ENCODE data around the gene OMP. TPM values are rescaled to one million over a fixed set of nuclear protein-coding genes. Genes with fewer than 3 reads are reported as not detected.

The OMP gene
- polyA plus RNA-seq, 3 donors = 0.25 TPM; not detected in 2

- DNase-seq (ENCODE audit: low read depth in 3 of 3, low spot score in 2 of 3) = no peak
Observed at GRCh38 chr11:77151804-77152509, 49.3 kb downstream of the OMP start.

GRCh38 chr11:77152846-77153245 lies 50.2 kb downstream of the OMP start:
- no peak for DNase-seq (ENCODE audit: low read depth in 3 of 3, low spot score in 2 of 3)

Other genes with a start within 250 kb of the OMP start
- gene ACER3, start 241.9 kb upstream of the OMP start, polyA plus RNA-seq (ENCODE audit: insufficient read length in 3 of 3) = 10 to 100 TPM; 14.7 to 17.0 (median 15.3) TPM
- not detected for gene B3GNT6, start 68.4 kb upstream of the OMP start, polyA plus RNA-seq (ENCODE audit: insufficient read length in 3 of 3)
- 10 to 100 TPM; 20.7 to 24.5 (median 21.2) TPM for gene CAPN5, start 35.9 kb upstream of the OMP start, polyA plus RNA-seq (ENCODE audit: insufficient read length in 3 of 3)
- gene MYO7A, start 25.4 kb downstream of the OMP start, polyA plus RNA-seq (ENCODE audit: insufficient read length in 3 of 3) = 1 to 10 TPM; 2.5 to 3.4 (median 3.1) TPM
- under 1 TPM in 2 of 3 donors, not detected in 1; 0.04 to 0.35 TPM for gene GDPD4, start 198.8 kb downstream of the OMP start, polyA plus RNA-seq (ENCODE audit: insufficient read length in 3 of 3)